Panc1 (cell line): ENCODE measurements around the gene RSRP1.

ENCODE experiments used
- CTCF ChIP-seq: fragments of 450-650 bp; IDR thresholded peaks from 2 replicates; pipeline ENCODE4 v1.5.1; 2017; ENCODE audit warnings: mild to moderate bottlenecking
- POLR2AphosphoS5 ChIP-seq: IDR thresholded peaks from 2 replicates; pipeline ENCODE4 v1.6.1; 2012; ENCODE audit warnings: mild to moderate bottlenecking, low read depth, low read length, moderate library complexity

DNA sequence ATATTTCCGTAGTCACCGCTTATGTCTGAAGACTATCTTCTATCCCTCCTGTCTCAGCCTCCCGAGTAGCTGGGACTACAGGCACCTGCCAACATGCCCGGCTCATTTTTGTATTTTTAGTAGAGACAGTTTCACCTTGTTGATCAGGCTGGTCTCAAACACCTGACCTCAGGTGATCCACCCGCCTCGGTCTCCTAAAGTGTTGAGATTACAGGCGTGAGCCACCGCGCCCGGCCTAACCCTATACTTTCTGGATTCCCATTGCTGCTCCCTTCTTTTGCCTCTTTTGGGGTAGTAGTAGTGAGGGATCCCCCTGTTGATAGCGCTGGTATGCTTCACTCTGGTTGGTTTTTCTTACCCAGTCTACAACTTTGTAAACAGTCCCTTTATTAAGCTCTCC, 9.2 kb downstream of the RSRP1 start:
- no peak for TF ChIP-seq POLR2AphosphoS5
- no peak for TF ChIP-seq CTCF
